GM18505 (cell line): Measurements from ENCODE around the gene STAC2.
"Not testable (repeated sequence)": the region's sequence is repeated elsewhere in the genome, so short reads cannot be mapped to it uniquely, and the experiment has no call there.

Source experiments
- ATAC-seq: cut with Tn5 transposase; IDR thresholded peaks from one replicate; pipeline ENCODE4 v1.9.1; 2021; ENCODE audit not compliant: unreplicated experiment
- POLR2A ChIP-seq: IDR thresholded peaks from 4 replicates; pipeline ENCODE4 v1.6.1; 2011; ENCODE audit warnings: borderline replicate concordance; ENCODE audit not compliant: insufficient read depth, insufficient read length; ENCODE audit errors: extremely low read depth

The STAC2 gene, protein sequence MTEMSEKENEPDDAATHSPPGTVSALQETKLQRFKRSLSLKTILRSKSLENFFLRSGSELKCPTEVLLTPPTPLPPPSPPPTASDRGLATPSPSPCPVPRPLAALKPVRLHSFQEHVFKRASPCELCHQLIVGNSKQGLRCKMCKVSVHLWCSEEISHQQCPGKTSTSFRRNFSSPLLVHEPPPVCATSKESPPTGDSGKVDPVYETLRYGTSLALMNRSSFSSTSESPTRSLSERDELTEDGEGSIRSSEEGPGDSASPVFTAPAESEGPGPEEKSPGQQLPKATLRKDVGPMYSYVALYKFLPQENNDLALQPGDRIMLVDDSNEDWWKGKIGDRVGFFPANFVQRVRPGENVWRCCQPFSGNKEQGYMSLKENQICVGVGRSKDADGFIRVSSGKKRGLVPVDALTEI

GRCh38 chr17:39225308-39225958 lies at the start of gene STAC2:
STAC2 (minus strand) TSS chr17:39225945; CDS start chr17:39225502, 443 bp downstream.
- no peak for ATAC-seq
- no peak for TF ChIP-seq POLR2A

- no peak for ATAC-seq
- TF ChIP-seq POLR2A = no peak
Observed at GRCh38 chr17:39271546-39271945, 45.8 kb upstream of the STAC2 start.

GRCh38 chr17:39270923-39271322 lies 45.2 kb upstream of the STAC2 start:
- no peak for TF ChIP-seq POLR2A
- ATAC-seq = no peak

- TF ChIP-seq POLR2A = no peak
- ATAC-seq = no peak
Observed at GRCh38 chr17:39264119-39264518, 38.4 kb upstream of the STAC2 start.

GRCh38 chr17:39261286-39261685 lies 35.5 kb upstream of the STAC2 start:
- TF ChIP-seq POLR2A = no peak
- no peak for ATAC-seq

- ATAC-seq = no peak
- TF ChIP-seq POLR2A = no peak
Observed at GRCh38 chr17:39252788-39253460, 27.2 kb upstream of the STAC2 start.

DNA sequence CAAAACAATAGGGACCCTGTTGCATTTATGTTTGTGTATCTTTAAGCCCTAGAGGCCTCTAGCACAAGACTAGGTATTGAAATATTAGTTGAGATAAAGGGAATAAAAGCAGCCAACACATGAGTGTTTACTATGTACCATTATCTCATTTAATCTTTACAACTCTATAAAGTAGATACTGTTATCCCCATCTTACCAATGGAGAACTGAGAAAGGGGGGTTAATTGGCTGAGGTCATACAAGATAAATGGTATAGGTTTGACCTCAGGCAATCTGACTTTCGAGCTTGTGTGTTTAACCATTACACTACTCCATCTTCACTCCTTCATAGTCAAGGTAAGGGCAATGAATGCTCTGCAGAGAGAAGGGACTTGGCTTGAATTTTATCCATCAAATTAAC lies 26.3 kb upstream of the STAC2 start:
- no peak for TF ChIP-seq POLR2A
- no peak for ATAC-seq

DNA sequence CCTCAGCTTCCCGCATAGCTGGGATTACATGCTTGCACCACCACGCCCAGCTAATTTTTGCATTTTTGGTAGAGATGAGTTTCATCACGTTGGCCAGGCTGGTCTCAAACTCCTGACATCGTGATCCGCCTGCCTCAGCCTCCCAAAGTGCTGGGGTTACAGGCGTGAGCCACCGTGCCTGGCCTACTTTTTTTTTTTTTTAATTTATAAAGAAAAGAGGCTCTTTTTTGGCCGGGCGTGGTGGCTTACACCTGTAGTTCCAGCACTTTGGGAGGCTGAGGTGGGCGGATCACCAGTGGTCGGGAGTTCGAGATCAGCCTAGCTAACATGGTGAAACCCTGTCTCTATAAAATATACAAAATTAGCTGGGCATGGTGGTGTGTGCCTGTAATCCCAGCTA lies 24.3 kb upstream of the STAC2 start:
- not testable (repeated sequence) for ATAC-seq

- ATAC-seq = no peak
- TF ChIP-seq POLR2A = no peak
Observed at GRCh38 chr17:39246274-39246673, 20.5 kb upstream of the STAC2 start.

GRCh38 chr17:39244600-39245570 lies 19.1 kb upstream of the STAC2 start:
- ATAC-seq = no peak
- TF ChIP-seq POLR2A = no peak

GRCh38 chr17:39244016-39244599 lies 18.4 kb upstream of the STAC2 start:
- TF ChIP-seq POLR2A = no peak
- ATAC-seq = no peak

DNA sequence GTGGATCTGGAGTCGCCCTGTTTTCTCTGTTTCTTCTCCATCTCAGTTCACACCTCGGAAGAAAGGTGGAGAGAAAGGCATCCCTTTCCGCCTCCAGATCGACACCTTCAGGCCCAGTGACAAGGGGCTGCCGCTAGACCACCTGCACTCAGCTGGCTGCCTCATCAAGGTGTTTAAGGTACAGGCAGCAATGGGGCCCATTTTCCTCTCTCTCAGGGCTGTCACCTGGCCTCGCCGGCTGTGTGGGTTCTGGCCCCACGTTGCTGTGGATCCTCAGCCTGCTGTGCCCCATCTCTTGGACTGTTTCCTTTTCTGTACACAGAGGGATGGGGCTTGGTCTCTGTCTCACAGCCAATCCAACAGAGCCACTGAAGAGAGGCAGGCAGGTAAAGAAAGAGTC lies 17.4 kb upstream of the STAC2 start:
- no peak for TF ChIP-seq POLR2A
- ATAC-seq = no peak
